Activated naive CD8-positive, alpha-beta T cell treated with anti-CD3 and anti-CD28 coated beads for 36 hours (primary cell): Measurements from ENCODE around the gene GALNS. TPM values are rescaled to one million over a fixed set of nuclear protein-coding genes. Genes with fewer than 3 reads are reported as not detected.

ENCODE experiments used
- DNase-seq: peaks from one replicate; pipeline ENCODE4 v3.0.0; 2021
- H3K27ac Mint-ChIP-seq: one replicate; pipeline ENCODE4 v1.8.0; 2022; ENCODE audit warnings: mild to moderate bottlenecking, moderate library complexity, mixed read lengths
- H3K27me3 Mint-ChIP-seq: one replicate; pipeline ENCODE4 v1.8.0; 2022; ENCODE audit warnings: mild to moderate bottlenecking, mixed read lengths
- H3K36me3 Mint-ChIP-seq: one replicate; pipeline ENCODE4 v1.8.0; 2021; ENCODE audit warnings: mild to moderate bottlenecking, mixed read lengths
- H3K4me1 Mint-ChIP-seq: one replicate; pipeline ENCODE4 v1.8.0; 2021; ENCODE audit warnings: mixed read lengths
- H3K4me3 Mint-ChIP-seq: one replicate; pipeline ENCODE4 v1.8.0; 2022; ENCODE audit warnings: mild to moderate bottlenecking, moderate library complexity, mixed read lengths
- H3K9me3 Mint-ChIP-seq: one replicate; pipeline ENCODE4 v1.8.0; 2022; ENCODE audit warnings: mixed read lengths
- total RNA-seq, 2 experiments: library from RNA; stranded (reverse); gene quantifications; one replicate each; pipeline ENCODE4 v1.2.3, GENCODE V29; 2021

The GALNS gene
- total RNA-seq, 2 experiments from 2014 or later: 14.7 to 14.9 TPM

- Mint-ChIP-seq H3K27me3 (no peaks in the 10 kb centered on the region), H3K36me3 (no peaks in the 10 kb centered on the region), H3K9me3 (no peaks in the 10 kb centered on the region), H3K4me1 (peaks cover 29% of the 10 kb centered on the region), H3K4me3 (peak overlapping the region; percentile 25), H3K27ac (peak overlapping the region; percentile 48)
- peak; percentile 65 for DNase-seq
These were observed 86.1 kb downstream of the GALNS start for GRCh38 chr16:88770461-88771293.

DNA sequence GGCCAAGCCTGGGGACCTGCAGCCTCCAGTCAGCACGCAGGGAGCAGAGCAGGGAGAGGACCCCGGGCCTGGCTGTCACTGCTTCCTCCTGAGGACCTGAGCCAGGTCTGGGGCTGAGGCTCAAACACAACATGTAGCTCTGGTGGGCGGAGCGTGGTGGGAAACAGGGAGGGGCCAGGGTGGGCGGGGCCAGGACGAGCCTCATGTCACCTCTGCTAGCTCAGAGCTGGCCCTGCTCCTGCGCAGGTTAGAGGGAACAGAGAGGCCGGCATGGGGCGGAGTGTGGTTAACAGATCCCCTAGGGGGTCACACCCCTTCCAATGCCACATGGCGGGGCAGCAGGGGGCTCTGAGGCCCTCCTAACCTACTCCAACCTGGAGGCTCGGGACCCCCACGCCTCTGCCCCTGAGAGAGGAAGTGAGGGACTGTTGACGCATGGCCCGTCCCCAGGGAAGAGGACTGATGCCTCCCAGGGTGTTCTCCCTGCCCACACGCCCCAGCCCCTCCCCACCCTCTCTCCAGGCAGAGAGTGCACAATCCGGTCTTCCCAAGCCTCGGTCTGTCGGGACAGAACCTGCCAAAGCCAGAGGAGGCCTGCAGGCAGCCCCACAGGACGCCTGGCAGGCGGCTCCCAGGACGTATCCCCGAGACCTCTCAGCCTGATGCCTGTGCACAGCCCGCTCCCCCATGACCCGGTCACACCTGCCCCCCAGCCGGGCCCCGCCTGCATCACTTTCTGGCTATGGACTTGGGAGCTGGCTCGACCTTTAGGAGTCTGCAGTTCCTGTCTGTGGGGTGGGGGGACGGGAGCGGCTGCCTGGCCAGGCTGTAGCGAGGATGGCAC lies 86.9 kb downstream of the GALNS start:
- H3K4me3 Mint-ChIP-seq: no peak overlapping the region
- DNase-seq: peak; percentile 35
- H3K4me1 Mint-ChIP-seq: peaks cover 29% of the 10 kb centered on the region
- H3K27me3 Mint-ChIP-seq: no peaks in the 10 kb centered on the region
- H3K9me3 Mint-ChIP-seq: no peaks in the 10 kb centered on the region
- no peaks in the 10 kb centered on the region for H3K36me3 Mint-ChIP-seq
- no peak overlapping the region for H3K27ac Mint-ChIP-seq

GRCh38 chr16:88768071-88768783 lies 88.5 kb downstream of the GALNS start:
- H3K27me3 Mint-ChIP-seq: no peaks in the 10 kb centered on the region
- no peak for DNase-seq
- H3K9me3 Mint-ChIP-seq: no peaks in the 10 kb centered on the region
- no peak overlapping the region for H3K27ac Mint-ChIP-seq
- peaks cover 29% of the 10 kb centered on the region for H3K4me1 Mint-ChIP-seq
- no peak overlapping the region for H3K4me3 Mint-ChIP-seq
- no peaks in the 10 kb centered on the region for H3K36me3 Mint-ChIP-seq

GRCh38 chr16:88767546-88768070 lies 89.1 kb downstream of the GALNS start:
- no peak overlapping the region for H3K27ac Mint-ChIP-seq
- peaks cover 29% of the 10 kb centered on the region for H3K4me1 Mint-ChIP-seq
- no peak overlapping the region for H3K4me3 Mint-ChIP-seq

GRCh38 chr16:88766975-88767374 lies 89.8 kb downstream of the GALNS start:
- H3K36me3 Mint-ChIP-seq: no peaks in the 10 kb centered on the region
- H3K27ac Mint-ChIP-seq: no peak overlapping the region
- no peaks in the 10 kb centered on the region for H3K9me3 Mint-ChIP-seq

More at GRCh38 chr16:88767546-88768070, 89.1 kb downstream of the GALNS start:
- H3K36me3 Mint-ChIP-seq: no peaks in the 10 kb centered on the region
- H3K27me3 Mint-ChIP-seq: no peaks in the 10 kb centered on the region
- no peaks in the 10 kb centered on the region for H3K9me3 Mint-ChIP-seq
- no peak for DNase-seq

DNA sequence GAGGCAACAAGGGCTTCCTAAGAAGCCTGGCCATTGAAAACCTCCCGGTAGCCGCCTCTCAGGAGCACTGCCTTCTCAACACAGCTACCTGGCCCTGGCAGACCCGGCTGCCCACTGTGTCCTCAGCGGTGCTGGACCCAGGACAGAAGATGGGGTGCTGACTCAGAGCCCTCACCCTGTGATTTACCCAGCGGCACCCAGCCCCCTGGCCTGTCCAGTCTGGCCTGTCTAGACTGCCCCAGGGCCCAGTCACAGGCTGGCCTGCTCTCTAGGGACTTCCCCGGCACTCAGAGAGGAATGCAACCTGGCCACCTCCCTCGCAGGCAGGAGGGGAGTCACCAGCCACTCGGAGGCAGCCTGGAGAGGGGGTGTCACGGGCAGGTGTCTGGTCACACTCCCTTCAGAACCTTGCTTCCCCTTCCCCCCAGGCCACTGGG lies 91.8 kb downstream of the GALNS start:
- no peak for DNase-seq
- no peak overlapping the region for H3K4me3 Mint-ChIP-seq
- no peaks in the 10 kb centered on the region for H3K36me3 Mint-ChIP-seq
- H3K27ac Mint-ChIP-seq: no peak overlapping the region
- H3K4me1 Mint-ChIP-seq: peaks cover 19% of the 10 kb centered on the region
- no peaks in the 10 kb centered on the region for H3K9me3 Mint-ChIP-seq
- no peaks in the 10 kb centered on the region for H3K27me3 Mint-ChIP-seq

More at GRCh38 chr16:88766975-88767374, 89.8 kb downstream of the GALNS start:
- H3K27me3 Mint-ChIP-seq: no peaks in the 10 kb centered on the region
- H3K4me1 Mint-ChIP-seq: peaks cover 29% of the 10 kb centered on the region
- DNase-seq: no peak
- H3K4me3 Mint-ChIP-seq: no peak overlapping the region

DNA sequence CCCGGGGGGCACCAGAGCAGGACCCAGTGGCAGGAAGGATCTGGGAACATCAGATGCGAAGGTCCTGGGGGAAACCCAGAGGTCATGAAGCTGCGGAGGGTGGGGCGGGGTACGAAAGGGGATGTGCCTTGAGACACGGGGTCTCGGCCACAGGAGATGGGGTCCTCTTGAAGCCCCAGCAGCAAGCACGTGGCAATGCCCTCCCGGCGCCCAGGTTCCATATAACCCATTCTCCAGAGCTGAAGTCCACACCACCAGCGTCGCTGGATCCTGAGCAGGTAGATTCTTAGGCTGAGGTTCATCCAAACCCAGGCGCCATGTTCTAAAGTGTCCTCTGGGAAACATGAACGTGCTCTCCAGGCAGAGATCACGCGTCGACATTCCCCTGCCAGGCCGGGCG lies 92.7 kb downstream of the GALNS start:
- H3K27ac Mint-ChIP-seq: no peak overlapping the region
- H3K9me3 Mint-ChIP-seq: no peaks in the 10 kb centered on the region
- H3K36me3 Mint-ChIP-seq: no peaks in the 10 kb centered on the region
- no peak overlapping the region for H3K4me3 Mint-ChIP-seq
- no peak for DNase-seq
- no peaks in the 10 kb centered on the region for H3K27me3 Mint-ChIP-seq
- H3K4me1 Mint-ChIP-seq: peaks cover 15% of the 10 kb centered on the region

Other genes starting within 250 kb of the GALNS start
- gene IL17C, start 218.4 kb downstream of the GALNS start, total RNA-seq: not detected
- 100 to 1,000 TPM; 197 to 204 TPM for gene CYBA, start 205.9 kb downstream of the GALNS start, total RNA-seq
- gene MVD, start 193.9 kb downstream of the GALNS start, total RNA-seq: 10 to 100 TPM; 53.3 to 56.6 TPM
- gene SNAI3, start 170.4 kb downstream of the GALNS start, total RNA-seq: 1 to 10 TPM; 2.0 to 2.2 TPM
- gene RNF166, start 150.5 kb downstream of the GALNS start, total RNA-seq: 10 to 100 TPM; 58.7 to 59.0 TPM
- gene CTU2, start 150.4 kb downstream of the GALNS start, total RNA-seq: 10 to 100 TPM; 59.7 to 62.7 TPM
- 10 to 100 TPM; 86.7 to 87.0 TPM for gene PIEZO1, start 71.7 kb downstream of the GALNS start, total RNA-seq
- 100 to 1,000 TPM; 156 to 158 TPM for gene CDT1, start 53.2 kb downstream of the GALNS start, total RNA-seq
- gene APRT, start 45.0 kb downstream of the GALNS start, total RNA-seq: 100 to 1,000 TPM; 241 to 272 TPM
- 10 to 100 TPM; 81.8 to 91.3 TPM for gene TRAPPC2L, start 180 bp upstream of the GALNS start, total RNA-seq
- gene PABPN1L, start 9.7 kb upstream of the GALNS start, total RNA-seq: not detected
- under 1 TPM; 0.28 to 0.56 TPM for gene CBFA2T3, start 120.3 kb upstream of the GALNS start, total RNA-seq
- gene ACSF3, start 236.9 kb upstream of the GALNS start, total RNA-seq: 10 to 100 TPM; 32.1 to 38.4 TPM